PC-3 (cell line): ENCODE results near the gene S100P. TPM values are rescaled to one million over a fixed set of nuclear protein-coding genes. Genes with fewer than 3 reads are reported as not detected.
"Not testable (repeated sequence)": the region's sequence is repeated elsewhere in the genome, so short reads cannot be mapped to it uniquely, and the experiment has no call there.

ENCODE experiments used
- ATAC-seq: fragments of 200-7000 bp; cut with Tn5 transposase; 2 replicates; pipeline ENCODE4 v1.9.1; 2020; ENCODE audit warnings: mild to moderate bottlenecking, moderate library complexity
- BruUV-seq: library from RNA; stranded (reverse); fragments of 400-500 nt; replicated peaks from 2 replicates; lab custom pipeline; 2021; lab: Mats Ljungman, UMichigan
- CTCF ChIA-PET: fragments of 300-600 bp; sonication (Branson Sonifier 250); formaldehyde crosslinking; loops from one replicate; lab custom pipeline; 2022; ENCODE audit warnings: antibody characterized with exemption; lab: Charles Lee
- POLR2A ChIA-PET: fragments of 300-600 bp; sonication (Branson Sonifier 250); formaldehyde crosslinking; loops from one replicate; lab custom pipeline; 2022; ENCODE audit warnings: antibody characterized with exemption; ENCODE audit not compliant: unreplicated experiment; lab: Charles Lee
- DNase-seq: peaks from one replicate; pipeline ENCODE4 v3.0.0-alpha.2; 2015
- H2AFZ ChIP-seq: fragments of 300-600 bp; sonication (generic); 2 replicates; pipeline ENCODE4 v1.6.0; 2016; ENCODE audit warnings: antibody characterized with exemption, low read length
- H3F3A ChIP-seq: fragments of 300-600 bp; sonication (generic); one replicate; pipeline ENCODE4 v1.6.0; 2017; ENCODE audit warnings: antibody characterized with exemption, low read length, control low read depth, mild to moderate bottlenecking; ENCODE audit not compliant: unreplicated experiment
- H3K27ac ChIP-seq: fragments of 300-600 bp; sonication (generic); 2 replicates; pipeline ENCODE4 v1.5.1; 2016; ENCODE audit warnings: mild to moderate bottlenecking, low read length
- H3K27me3 ChIP-seq: fragments of 300-600 bp; sonication (generic); 2 replicates; pipeline ENCODE4 v1.6.1; 2016; ENCODE audit warnings: low read length, mixed read lengths
- H3K36me3 ChIP-seq: fragments of 300-600 bp; sonication (generic); 2 replicates; pipeline ENCODE4 v1.6.1; 2016; ENCODE audit warnings: low read depth, mixed run types, low read length, mixed read lengths
- H3K4me1 ChIP-seq: fragments of 300-600 bp; sonication (generic); 2 replicates; pipeline ENCODE4 v1.5.1; 2016; ENCODE audit warnings: low read length; ENCODE audit not compliant: insufficient read depth
- H3K4me2 ChIP-seq: fragments of 300-600 bp; sonication (generic); 2 replicates; pipeline ENCODE4 v1.6.0; 2016; ENCODE audit warnings: low read length
- H3K4me3 ChIP-seq: fragments of 300-600 bp; sonication (generic); 2 replicates; pipeline ENCODE4 v1.5.1; 2016; ENCODE audit warnings: mild to moderate bottlenecking, low read length, mixed read lengths
- H3K79me2 ChIP-seq: fragments of 300-600 bp; sonication (generic); 2 replicates; pipeline ENCODE4 v1.6.1; 2017; ENCODE audit warnings: low read length, mixed read lengths
- H3K9ac ChIP-seq: fragments of 300-600 bp; sonication (generic); 2 replicates; pipeline ENCODE4 v1.6.0; 2016; ENCODE audit warnings: mild to moderate bottlenecking, low read length
- H3K9me2 ChIP-seq: fragments of 300-600 bp; sonication (generic); replicated peaks from 2 replicates; pipeline ENCODE4 v1.6.1; 2016; ENCODE audit warnings: mixed run types, low read length, mixed read lengths
- H3K9me3 ChIP-seq: fragments of 300-600 bp; sonication (generic); 2 replicates; pipeline ENCODE4 v1.6.1; 2016; ENCODE audit warnings: low read length, mixed read lengths
- H4K20me1 ChIP-seq: fragments of 300-600 bp; sonication (generic); 2 replicates; pipeline ENCODE4 v1.6.1; 2016; ENCODE audit warnings: low read length, mixed read lengths
- CTCF ChIP-seq: fragments of 300-600 bp; sonication (generic); conservative IDR thresholded peaks from 2 replicates; pipeline ENCODE4 v1.5.1; 2017; ENCODE audit warnings: antibody characterized with exemption, low read depth, mild to moderate bottlenecking, low read length
- EZH2 ChIP-seq: fragments of 300-600 bp; sonication (generic); IDR thresholded peaks from one replicate; pipeline ENCODE4 v1.6.1; 2017; ENCODE audit warnings: antibody characterized with exemption, mild to moderate bottlenecking, low read length; ENCODE audit not compliant: unreplicated experiment
- EZH2phosphoT487 ChIP-seq: fragments of 300-600 bp; sonication (generic); IDR thresholded peaks from 2 replicates; pipeline ENCODE4 v1.6.1; 2018; ENCODE audit warnings: mild to moderate bottlenecking, antibody characterized with exemption, low read length, borderline replicate concordance
- intact Hi-C: fragments of 100-400 bp; cut with micrococcal nuclease; formaldehyde crosslinking; loops from 2 replicates; pipeline ENCODE4 v1.9.0; 2023
- total RNA-seq: library from RNA; depleted of rRNA; stranded (reverse); fragments of >200 nt; gene quantifications from 2 replicates; pipeline ENCODE4 v1.2.3, GENCODE V29; 2014

S100P gene
- total RNA-seq, 1 experiment from 2014 or later, result 59.8 TPM

GRCh38 chr4:6723851-6724250 lies 30.2 kb downstream of the S100P start:
- TF ChIP-seq EZH2, result no peak
- no peak for TF ChIP-seq EZH2phosphoT487
- no peak for TF ChIP-seq CTCF
- Histone ChIP-seq H3K4me3 (no peak overlapping the region), H3K9me2 (no peaks in the 10 kb centered on the region), H3K9me3 (no peaks in the 10 kb centered on the region), H4K20me1 (no peaks in the 10 kb centered on the region), H3K4me2 (no peak overlapping the region), H3K79me2 (no peaks in the 10 kb centered on the region), H3K36me3 (no peaks in the 10 kb centered on the region), H3K9ac (no peak overlapping the region), H3F3A (no peaks in the 10 kb centered on the region), H2AFZ (no peak overlapping the region), H3K4me1 (no peaks in the 10 kb centered on the region), H3K27me3 (no peaks in the 10 kb centered on the region), H3K27ac (no peak overlapping the region)
- no TSS peak for BruUV-seq
- CTCF ChIA-PET, result no interaction called here
- intact Hi-C loops, result loop anchor here (5.0 kb wide), 2 partner anchors 58 to 358 kb away; partner anchors contain the start of gene KIAA0232
- no peak for DNase-seq
- POLR2A ChIA-PET, result no interaction called here
- no peak for ATAC-seq

- H3K4me2 ChIP-seq, result no peak overlapping the region
- CTCF ChIA-PET, result no interaction called here
Observed at GRCh38 chr4:6724421-6725111, 30.9 kb downstream of the S100P start.

GRCh38 chr4:6725427-6725961 lies 31.8 kb downstream of the S100P start:
- intact Hi-C loops, H3K9me2 ChIP-seq, H3K79me2 ChIP-seq, H3K27me3 ChIP-seq, H3K9me3 ChIP-seq, BruUV-seq, DNase-seq, POLR2A ChIA-PET, CTCF ChIA-PET, H3K27ac ChIP-seq, H3K4me3 ChIP-seq, H3K36me3 ChIP-seq, H3K9ac ChIP-seq, H2AFZ ChIP-seq, ATAC-seq, H4K20me1 ChIP-seq, H3K4me2 ChIP-seq, H3K4me1 ChIP-seq, H3F3A ChIP-seq: not testable (repeated sequence)

More at GRCh38 chr4:6724421-6725111, 30.9 kb downstream of the S100P start:
- no TSS peak for BruUV-seq
- POLR2A ChIA-PET, result no interaction called here
- intact Hi-C loops, result loop anchor here (5.0 kb wide), 2 partner anchors 58 to 358 kb away; partner anchors contain the start of gene KIAA0232
- Histone ChIP-seq H3K79me2 (no peaks in the 10 kb centered on the region), H3K27me3 (no peaks in the 10 kb centered on the region), H3K36me3 (no peaks in the 10 kb centered on the region), H3K4me1 (no peaks in the 10 kb centered on the region), H3K27ac (no peak overlapping the region), H4K20me1 (no peaks in the 10 kb centered on the region), H3F3A (no peaks in the 10 kb centered on the region), H3K4me3 (no peak overlapping the region), H3K9me3 (no peaks in the 10 kb centered on the region), H3K9ac (no peak overlapping the region), H2AFZ (no peak overlapping the region), H3K9me2 (no peaks in the 10 kb centered on the region)
- TF ChIP-seq EZH2phosphoT487 (no peak), EZH2 (no peak), CTCF (no peak)
- no peak for ATAC-seq
- no peak for DNase-seq
